Fibroblast of lung (primary cell): ENCODE measurements around the gene GCLM. TPM values are rescaled to one million over a fixed set of nuclear protein-coding genes. Genes with fewer than 3 reads are reported as not detected.

Source experiments
- DNase-seq, 2 donors: peaks; one replicate each; pipeline versions ENCODE4 v3.0.0 to v3.0.0-alpha.2; 2010; ENCODE audit warnings: low read depth in 2 of 2
- H2AFZ ChIP-seq: 2 replicates; pipeline ENCODE4 v1.5.1; 2012; ENCODE audit warnings: low read length, control low read depth, inconsistent platforms
- H3K27ac ChIP-seq: 2 replicates; pipeline ENCODE4 v1.5.1; 2011; ENCODE audit warnings: low read length, control low read depth; ENCODE audit not compliant: insufficient read depth
- H3K27me3 ChIP-seq: 2 replicates; pipeline ENCODE4 v1.5.1; 2011; ENCODE audit warnings: mild to moderate bottlenecking, low read length; ENCODE audit not compliant: control insufficient read depth, insufficient read depth
- H3K36me3 ChIP-seq: 2 replicates; pipeline ENCODE4 v1.5.1; 2011; ENCODE audit warnings: low read length; ENCODE audit not compliant: control insufficient read depth, insufficient read depth
- H3K4me1 ChIP-seq: 2 replicates; pipeline ENCODE4 v1.5.1; 2011; ENCODE audit warnings: low read length; ENCODE audit not compliant: control insufficient read depth, insufficient read depth; ENCODE audit errors: extremely low read depth
- H3K4me2 ChIP-seq: 2 replicates; pipeline ENCODE4 v1.5.1; 2011; ENCODE audit warnings: low read length, control low read depth; ENCODE audit not compliant: insufficient read depth; ENCODE audit errors: extremely low read depth
- H3K4me3 ChIP-seq, 4 experiments: fragments of 200-600 bp in 1 of 4; sonication (generic) in 1 of 4; replicated peaks in 1 of 4; 2 replicates each; pipeline ENCODE4 v1.5.1; 2011 to 2016; ENCODE audit warnings: low read length in 4 of 4, low read depth in 3 of 4, mild to moderate bottlenecking in 3 of 4, control low read depth in 2 of 4, inconsistent platforms in 1 of 4, mixed read lengths in 1 of 4; ENCODE audit not compliant: insufficient read depth in 1 of 4; ENCODE audit errors: control extremely low read depth in 1 of 4
- H3K79me2 ChIP-seq: 2 replicates; pipeline ENCODE4 v1.5.1; 2012; ENCODE audit warnings: mild to moderate bottlenecking, low read length, inconsistent platforms; ENCODE audit not compliant: control insufficient read depth, insufficient read depth
- H3K9ac ChIP-seq: 2 replicates; pipeline ENCODE4 v1.5.1; 2011; ENCODE audit warnings: mild to moderate bottlenecking, low read length, control low read depth; ENCODE audit not compliant: insufficient read depth
- H3K9me3 ChIP-seq: 2 replicates; pipeline ENCODE4 v1.5.1; 2012; ENCODE audit warnings: low read depth, low read length; ENCODE audit not compliant: control insufficient read depth, insufficient read depth
- H4K20me1 ChIP-seq: 2 replicates; pipeline ENCODE4 v1.5.1; 2011; ENCODE audit warnings: low read length; ENCODE audit not compliant: control insufficient read depth, insufficient read depth; ENCODE audit errors: extremely low read depth
- EZH2 ChIP-seq: IDR thresholded peaks from 2 replicates; pipeline ENCODE4 v1.5.1; 2012; ENCODE audit warnings: low read length, control low read depth, mild to moderate bottlenecking; ENCODE audit errors: missing control alignments
- polyA plus RNA-seq, 2 donors: library from polyadenylated mRNA; depleted of rRNA in 1 of 2; stranded (reverse) in 1 of 2; unstranded in 1 of 2; fragments of >200 nt; gene quantifications; 2 replicates each; pipeline ENCODE4 v1.2.1, GENCODE V29; 2011 to 2012; ENCODE audit warnings: missing spikeins in 1 of 2
- total RNA-seq: library from RNA; depleted of rRNA; stranded (reverse); fragments of >200 nt; gene quantifications from 2 replicates; pipeline ENCODE4 v1.2.1, GENCODE V29; 2014
- TF ChIP-seq, protein P1 (sequence below), 2 donors: IDR thresholded peaks in 1 of 2; conservative IDR thresholded peaks in 1 of 2; 1 replicate in 1 of 2; 2 replicates in 1 of 2; pipeline ENCODE4 v1.5.1; 2011 to 2012; ENCODE audit warnings: low read length in 2 of 2, control low read depth in 1 of 2, inconsistent platforms in 1 of 2, low read depth in 1 of 2, mild to moderate bottlenecking in 1 of 2

Gene GCLM
- total and polyA plus RNA-seq, 2 donors (not counting 1 experiment from before 2014, with no cell fraction given), result 28.6 to 45.4 TPM

DNA sequence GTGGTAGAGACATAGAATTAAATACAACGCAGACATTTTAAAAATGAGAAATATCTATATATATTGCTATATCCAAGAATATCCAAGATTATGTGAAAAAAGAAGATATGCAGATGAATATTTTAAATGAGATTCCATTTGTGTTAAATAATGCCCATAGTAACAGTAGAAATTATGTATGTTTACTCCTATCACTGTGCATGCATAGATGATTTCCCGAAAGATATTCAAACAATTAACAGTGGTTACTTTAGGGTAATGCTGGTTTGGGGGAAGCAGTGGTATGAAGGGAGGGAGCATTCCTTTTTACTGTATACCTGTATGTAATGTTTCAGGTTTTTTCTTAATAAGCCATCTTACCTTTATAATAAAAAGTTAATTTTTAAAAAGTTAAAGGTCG lies 55.3 kb downstream of the GCLM start:
- no peak overlapping the region for H3K27ac ChIP-seq
- no peak overlapping the region for H3K4me3 ChIP-seq
- H3K9ac ChIP-seq, result no peak overlapping the region
- no peaks in the 10 kb centered on the region for H3K36me3 ChIP-seq
- no peaks in the 10 kb centered on the region for H3K79me2 ChIP-seq
- no peak overlapping the region for H3K4me2 ChIP-seq
- TF ChIP-seq, protein P1, sequence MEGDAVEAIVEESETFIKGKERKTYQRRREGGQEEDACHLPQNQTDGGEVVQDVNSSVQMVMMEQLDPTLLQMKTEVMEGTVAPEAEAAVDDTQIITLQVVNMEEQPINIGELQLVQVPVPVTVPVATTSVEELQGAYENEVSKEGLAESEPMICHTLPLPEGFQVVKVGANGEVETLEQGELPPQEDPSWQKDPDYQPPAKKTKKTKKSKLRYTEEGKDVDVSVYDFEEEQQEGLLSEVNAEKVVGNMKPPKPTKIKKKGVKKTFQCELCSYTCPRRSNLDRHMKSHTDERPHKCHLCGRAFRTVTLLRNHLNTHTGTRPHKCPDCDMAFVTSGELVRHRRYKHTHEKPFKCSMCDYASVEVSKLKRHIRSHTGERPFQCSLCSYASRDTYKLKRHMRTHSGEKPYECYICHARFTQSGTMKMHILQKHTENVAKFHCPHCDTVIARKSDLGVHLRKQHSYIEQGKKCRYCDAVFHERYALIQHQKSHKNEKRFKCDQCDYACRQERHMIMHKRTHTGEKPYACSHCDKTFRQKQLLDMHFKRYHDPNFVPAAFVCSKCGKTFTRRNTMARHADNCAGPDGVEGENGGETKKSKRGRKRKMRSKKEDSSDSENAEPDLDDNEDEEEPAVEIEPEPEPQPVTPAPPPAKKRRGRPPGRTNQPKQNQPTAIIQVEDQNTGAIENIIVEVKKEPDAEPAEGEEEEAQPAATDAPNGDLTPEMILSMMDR (conservative IDR thresholded peaks at IDR 0.05 in 1 of 2, IDR thresholded peaks at IDR 0.05 in 1 of 2; ENCODE audit: low read depth in 1 of 2, low read length in 2 of 2), result no peak
- TF ChIP-seq EZH2, result no peak
- H3K27me3 ChIP-seq, result no peaks in the 10 kb centered on the region
- no peak overlapping the region for H2AFZ ChIP-seq
- no peaks in the 10 kb centered on the region for H3K9me3 ChIP-seq
- H4K20me1 ChIP-seq, result no peaks in the 10 kb centered on the region
- DNase-seq, result no peak
- H3K4me1 ChIP-seq, result no peaks in the 10 kb centered on the region

DNA sequence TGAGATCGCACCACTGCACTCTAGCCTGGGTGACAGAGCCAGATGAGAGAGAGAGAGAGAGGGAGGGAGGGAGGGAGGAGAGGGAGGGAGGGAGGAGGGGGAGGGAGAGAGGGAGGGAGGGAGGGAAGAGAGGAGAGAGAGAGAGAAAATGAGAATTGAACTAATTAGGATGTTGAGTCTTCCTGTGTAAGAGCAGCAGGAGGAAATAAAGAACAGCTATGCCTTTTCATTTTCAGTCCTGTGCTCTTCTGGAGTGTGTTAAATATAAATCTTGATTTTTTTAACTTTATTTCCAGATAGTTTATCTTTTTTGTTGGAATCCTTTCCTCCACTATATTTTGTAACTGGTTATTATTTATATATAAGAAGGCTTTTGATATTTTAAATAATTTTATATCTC lies 57.4 kb downstream of the GCLM start:
- H4K20me1 ChIP-seq, result no peaks in the 10 kb centered on the region
- no peaks in the 10 kb centered on the region for H3K79me2 ChIP-seq
- no peak overlapping the region for H2AFZ ChIP-seq
- no peaks in the 10 kb centered on the region for H3K9me3 ChIP-seq
- no peaks in the 10 kb centered on the region for H3K36me3 ChIP-seq
- no peak overlapping the region for H3K4me2 ChIP-seq
- TF ChIP-seq, protein P1 (conservative IDR thresholded peaks at IDR 0.05 in 1 of 2, IDR thresholded peaks at IDR 0.05 in 1 of 2; ENCODE audit: low read depth in 1 of 2, low read length in 2 of 2), result no peak
- no peak for TF ChIP-seq EZH2
- H3K9ac ChIP-seq, result no peak overlapping the region
- H3K4me1 ChIP-seq, result no peaks in the 10 kb centered on the region
- no peaks in the 10 kb centered on the region for H3K27me3 ChIP-seq
- H3K27ac ChIP-seq, result no peak overlapping the region
- no peak for DNase-seq
- no peak overlapping the region for H3K4me3 ChIP-seq

DNA sequence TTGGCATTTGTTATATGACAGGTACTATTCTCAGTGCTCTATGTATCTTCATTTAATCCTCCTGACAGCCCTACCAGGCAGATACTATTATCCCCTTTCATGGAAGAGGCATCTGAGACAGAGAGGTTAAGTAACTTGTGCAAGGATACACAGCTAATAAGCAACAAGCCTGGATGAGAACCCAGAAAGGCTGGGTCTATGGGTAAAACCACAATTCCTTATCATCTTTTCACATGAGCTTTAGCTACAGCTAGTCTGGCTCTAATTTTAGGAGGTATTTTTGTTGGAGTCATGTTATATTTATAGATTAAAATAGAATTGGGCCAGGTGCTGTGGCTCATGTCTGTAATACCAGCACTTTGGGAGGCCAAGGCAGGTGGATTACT lies 57.9 kb downstream of the GCLM start:
- Histone ChIP-seq H3K9me3 (no peaks in the 10 kb centered on the region), H3K27ac (no peak overlapping the region), H4K20me1 (no peaks in the 10 kb centered on the region), H3K4me1 (no peaks in the 10 kb centered on the region), H3K27me3 (no peaks in the 10 kb centered on the region), H3K79me2 (no peaks in the 10 kb centered on the region), H2AFZ (no peak overlapping the region), H3K4me2 (no peak overlapping the region), H3K4me3 (no peak overlapping the region), H3K9ac (no peak overlapping the region), H3K36me3 (no peaks in the 10 kb centered on the region)
- TF ChIP-seq, protein P1 (conservative IDR thresholded peaks at IDR 0.05 in 1 of 2, IDR thresholded peaks at IDR 0.05 in 1 of 2; ENCODE audit: low read depth in 1 of 2, low read length in 2 of 2), result no peak
- TF ChIP-seq EZH2, result no peak
- DNase-seq, result no peak
